22Rv1 (cell line): ENCODE data around the gene FAM168A.

Experiments used
- CTCF ChIP-seq: fragments of 450-650 bp; IDR thresholded peaks from 2 replicates; pipeline ENCODE4 v1.5.1; 2017; ENCODE audit warnings: mild to moderate bottlenecking
- ZFX ChIP-seq: fragments of 450-650 bp; IDR thresholded peaks from 2 replicates; pipeline ENCODE4 v1.6.1; 2017; ENCODE audit warnings: antibody characterized with exemption, borderline replicate concordance

GRCh38 chr11:73405146-73405510 lies 192.8 kb downstream of the FAM168A start:
- TF ChIP-seq CTCF (no peak), ZFX (no peak)
